RWPE2 (cell line): ENCODE data around the gene GPR146.

Experiments used
- ATAC-seq: fragments of 200-7000 bp; cut with Tn5 transposase; 3 replicates; pipeline ENCODE4 v1.9.1; 2021; ENCODE audit warnings: low read depth
- DNase-seq: peaks from one replicate; pipeline ENCODE4 v3.0.0-alpha.2; 2020; ENCODE audit warnings: low spot score
- H3K27ac ChIP-seq: fragments of 450-650 bp; 2 replicates; pipeline ENCODE4 v1.5.1; 2017; ENCODE audit warnings: mild to moderate bottlenecking; ENCODE audit not compliant: poor library complexity, severe bottlenecking
- H3K27me3 ChIP-seq: fragments of 250-450 bp; sonication (Bioruptor Pico); 2 replicates; pipeline ENCODE4 v1.5.1; 2021; ENCODE audit warnings: mild to moderate bottlenecking, moderate library complexity; ENCODE audit not compliant: insufficient read depth, poor library complexity, severe bottlenecking
- H3K36me3 ChIP-seq: fragments of 250-450 bp; sonication (Bioruptor Pico); 2 replicates; pipeline ENCODE4 v1.5.1; 2020; ENCODE audit warnings: low read depth, mild to moderate bottlenecking, moderate library complexity
- H3K4me1 ChIP-seq: fragments of 250-450 bp; sonication (Bioruptor Pico); 2 replicates; pipeline ENCODE4 v1.5.1; 2021; ENCODE audit warnings: mild to moderate bottlenecking, moderate library complexity; ENCODE audit not compliant: insufficient read depth, poor library complexity, severe bottlenecking
- H3K4me3 ChIP-seq: fragments of 250-450 bp; sonication (Bioruptor Pico); 2 replicates; pipeline ENCODE4 v1.5.1; 2021; ENCODE audit warnings: mild to moderate bottlenecking, moderate library complexity; ENCODE audit not compliant: severe bottlenecking
- H3K9me3 ChIP-seq: fragments of 250-450 bp; sonication (Bioruptor Pico); 2 replicates; pipeline ENCODE4 v1.5.1; 2021; ENCODE audit warnings: mild to moderate bottlenecking, moderate library complexity; ENCODE audit not compliant: severe bottlenecking
- TF ChIP-seq, protein P1 (sequence below): fragments of 450-650 bp; IDR thresholded peaks from one replicate; pipeline ENCODE4 v1.5.1; 2017; ENCODE audit warnings: mild to moderate bottlenecking, moderate library complexity; ENCODE audit not compliant: poor library complexity, severe bottlenecking

GPR146 gene

DNA sequence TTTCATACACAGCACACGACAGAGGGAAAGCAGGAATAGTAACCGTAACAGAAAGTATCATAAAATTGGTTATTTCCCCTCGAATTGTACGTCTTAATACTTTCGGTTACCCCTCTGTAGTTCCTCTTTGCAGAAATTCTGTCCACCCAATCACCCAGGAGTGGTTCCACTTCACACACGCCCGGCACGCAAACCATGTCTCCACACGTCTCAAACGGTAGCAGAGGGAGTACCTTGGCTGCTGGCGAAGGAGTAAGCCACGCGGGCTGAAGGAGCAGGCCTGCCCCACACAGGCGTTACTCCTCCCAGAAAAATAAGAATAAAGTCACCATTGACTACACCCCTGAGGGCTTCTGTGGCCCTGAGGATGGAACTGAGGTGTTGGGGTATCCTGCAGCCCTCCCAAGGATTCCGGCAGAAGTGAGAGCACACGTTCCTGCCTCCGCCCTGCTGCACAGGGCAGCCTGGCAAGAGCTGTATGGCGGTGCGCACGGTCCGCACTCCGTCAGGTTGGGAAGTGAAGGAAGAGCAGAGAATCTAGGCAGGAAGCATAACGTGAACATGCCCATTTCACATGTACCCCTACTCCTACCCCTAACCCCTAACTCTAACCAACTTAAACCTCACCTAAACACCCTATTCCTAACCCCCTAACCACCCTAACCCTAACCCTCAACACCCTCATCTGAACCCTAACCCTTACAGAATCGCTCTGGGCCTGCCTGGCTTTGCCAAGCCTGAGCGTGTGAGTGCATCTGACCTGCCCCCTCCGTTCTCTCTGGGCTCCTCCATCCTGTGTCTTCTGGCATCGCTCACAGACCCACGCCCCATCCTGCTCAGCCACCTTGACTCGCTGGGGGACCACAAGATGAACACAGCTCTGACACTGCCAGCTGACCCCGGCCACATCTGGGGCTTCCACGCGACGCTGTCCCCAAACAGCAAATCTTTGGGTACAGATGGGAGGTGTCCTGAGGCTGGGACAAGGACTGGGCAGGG, 18.2 kb downstream of the GPR146 start:
- TF ChIP-seq, protein P1, sequence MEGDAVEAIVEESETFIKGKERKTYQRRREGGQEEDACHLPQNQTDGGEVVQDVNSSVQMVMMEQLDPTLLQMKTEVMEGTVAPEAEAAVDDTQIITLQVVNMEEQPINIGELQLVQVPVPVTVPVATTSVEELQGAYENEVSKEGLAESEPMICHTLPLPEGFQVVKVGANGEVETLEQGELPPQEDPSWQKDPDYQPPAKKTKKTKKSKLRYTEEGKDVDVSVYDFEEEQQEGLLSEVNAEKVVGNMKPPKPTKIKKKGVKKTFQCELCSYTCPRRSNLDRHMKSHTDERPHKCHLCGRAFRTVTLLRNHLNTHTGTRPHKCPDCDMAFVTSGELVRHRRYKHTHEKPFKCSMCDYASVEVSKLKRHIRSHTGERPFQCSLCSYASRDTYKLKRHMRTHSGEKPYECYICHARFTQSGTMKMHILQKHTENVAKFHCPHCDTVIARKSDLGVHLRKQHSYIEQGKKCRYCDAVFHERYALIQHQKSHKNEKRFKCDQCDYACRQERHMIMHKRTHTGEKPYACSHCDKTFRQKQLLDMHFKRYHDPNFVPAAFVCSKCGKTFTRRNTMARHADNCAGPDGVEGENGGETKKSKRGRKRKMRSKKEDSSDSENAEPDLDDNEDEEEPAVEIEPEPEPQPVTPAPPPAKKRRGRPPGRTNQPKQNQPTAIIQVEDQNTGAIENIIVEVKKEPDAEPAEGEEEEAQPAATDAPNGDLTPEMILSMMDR: no peak
- Histone ChIP-seq H3K4me3 (no peak overlapping the region), H3K4me1 (no peaks in the 10 kb centered on the region), H3K27ac (no peak overlapping the region), H3K27me3 (no peaks in the 10 kb centered on the region), H3K36me3 (no peaks in the 10 kb centered on the region), H3K9me3 (no peaks in the 10 kb centered on the region)
- no peak for ATAC-seq
- no peak for DNase-seq

DNA sequence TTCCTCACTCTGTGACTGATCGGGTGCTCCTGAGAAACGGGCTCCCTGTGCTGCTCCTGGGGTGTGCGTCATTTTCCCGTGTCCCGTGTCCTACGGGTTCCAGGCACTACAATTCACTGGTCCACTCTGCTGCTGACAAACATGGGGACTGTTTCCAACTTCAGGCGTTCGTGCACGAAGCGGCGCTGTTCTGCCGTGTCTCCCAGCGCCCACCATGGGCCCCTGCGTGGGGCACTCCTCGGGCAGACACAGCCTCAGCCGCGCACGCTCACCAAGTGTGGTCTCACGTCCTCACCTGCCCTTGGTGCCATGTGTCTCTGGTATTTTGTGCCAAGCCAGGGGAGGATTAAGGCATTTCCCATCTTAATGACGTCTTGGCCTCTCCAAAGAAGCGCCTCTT, 19.0 kb downstream of the GPR146 start:
- DNase-seq (no peak), ATAC-seq (no peak)
- H3K4me1 ChIP-seq: no peaks in the 10 kb centered on the region
- TF ChIP-seq, protein P1: no peak
- H3K27me3 ChIP-seq: no peaks in the 10 kb centered on the region
- no peaks in the 10 kb centered on the region for H3K9me3 ChIP-seq
- H3K36me3 ChIP-seq: no peaks in the 10 kb centered on the region
- H3K27ac ChIP-seq: no peak overlapping the region
- no peak overlapping the region for H3K4me3 ChIP-seq

DNA sequence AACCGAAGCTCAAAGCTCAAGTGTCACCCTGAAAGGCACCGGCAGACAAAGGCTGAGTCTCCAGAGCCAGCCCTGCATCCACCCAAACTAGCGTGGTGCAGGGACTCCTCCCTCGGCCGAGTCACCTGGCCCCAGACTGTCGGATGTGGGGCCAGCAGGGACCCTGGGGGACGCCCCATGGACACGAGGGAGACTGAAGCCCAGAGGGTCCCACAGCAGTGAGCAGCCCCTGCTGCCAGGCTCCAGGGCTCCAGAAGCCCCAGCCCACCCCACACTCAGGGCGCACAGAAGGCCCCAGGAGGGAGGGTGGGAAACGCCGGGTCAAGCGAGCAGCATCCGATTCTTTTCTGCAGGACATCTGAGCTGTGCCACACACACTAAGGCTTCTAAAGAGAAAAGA, 20.2 kb downstream of the GPR146 start:
- H3K4me3 ChIP-seq: no peak overlapping the region
- no peak for DNase-seq
- no peaks in the 10 kb centered on the region for H3K36me3 ChIP-seq
- H3K9me3 ChIP-seq: no peaks in the 10 kb centered on the region
- H3K27me3 ChIP-seq: no peaks in the 10 kb centered on the region
- H3K27ac ChIP-seq: no peak overlapping the region
- no peaks in the 10 kb centered on the region for H3K4me1 ChIP-seq
- no peak for ATAC-seq
- TF ChIP-seq, protein P1: no peak

DNA sequence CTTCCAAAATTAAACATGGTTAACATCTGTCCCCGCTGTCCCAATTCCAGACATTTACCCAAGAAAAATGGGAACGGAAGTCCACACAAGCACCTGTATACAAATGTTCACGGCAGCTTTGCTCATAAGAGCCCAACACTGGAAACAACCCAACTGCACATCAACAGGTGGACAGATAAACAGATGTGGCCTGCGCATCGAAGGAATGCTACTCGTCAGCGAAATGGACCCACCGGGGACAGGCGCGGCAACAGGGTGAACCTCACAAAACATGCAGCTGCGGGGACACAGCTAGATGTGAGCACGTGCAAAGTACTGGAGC, 20.9 kb downstream of the GPR146 start:
- Histone ChIP-seq H3K36me3 (no peaks in the 10 kb centered on the region), H3K4me3 (no peak overlapping the region), H3K27me3 (no peaks in the 10 kb centered on the region), H3K27ac (no peak overlapping the region), H3K4me1 (no peaks in the 10 kb centered on the region), H3K9me3 (no peaks in the 10 kb centered on the region)
- DNase-seq: no peak
- ATAC-seq: no peak
- TF ChIP-seq, protein P1: no peak
